Myocyte (in vitro differentiated cells): ENCODE data around the gene TXN. TPM values are rescaled to one million over a fixed set of nuclear protein-coding genes. Genes with fewer than 3 reads are reported as not detected.
"Not testable (repeated sequence)": the region's sequence is repeated elsewhere in the genome, so short reads cannot be mapped to it uniquely, and the experiment has no call there.

ENCODE experiments used
- DNase-seq: peaks from one replicate; pipeline ENCODE4 v3.0.0-alpha.2; 2012; ENCODE audit warnings: low read depth
- total RNA-seq: library from RNA; depleted of rRNA; stranded (reverse); fragments of >200 nt; gene quantifications from 2 replicates; pipeline ENCODE4 v1.2.3, GENCODE V29; 2014

TXN gene
- total RNA-seq, 1 donor from 2014 or later: 110 TPM

DNA sequence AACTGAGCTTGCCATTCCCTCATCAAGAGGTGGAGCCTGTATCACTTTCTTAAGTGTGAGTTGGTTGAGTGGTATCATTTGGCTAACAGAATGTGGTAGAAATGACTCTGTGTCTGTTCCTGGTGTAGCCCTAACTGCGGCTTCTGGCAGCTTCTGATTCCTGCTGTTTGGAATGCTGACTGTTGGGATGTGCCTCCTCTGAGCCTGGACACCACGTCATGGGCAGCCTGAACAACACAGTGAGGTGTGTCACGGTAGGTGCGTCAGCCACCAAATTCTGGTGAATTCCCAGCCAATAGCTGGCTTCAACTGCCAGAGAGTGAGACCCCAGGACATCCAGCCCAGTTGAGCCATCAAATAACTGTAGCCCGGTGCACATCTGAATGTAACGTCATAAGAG lies 42.2 kb downstream of the TXN start:
- DNase-seq: no peak

DNA sequence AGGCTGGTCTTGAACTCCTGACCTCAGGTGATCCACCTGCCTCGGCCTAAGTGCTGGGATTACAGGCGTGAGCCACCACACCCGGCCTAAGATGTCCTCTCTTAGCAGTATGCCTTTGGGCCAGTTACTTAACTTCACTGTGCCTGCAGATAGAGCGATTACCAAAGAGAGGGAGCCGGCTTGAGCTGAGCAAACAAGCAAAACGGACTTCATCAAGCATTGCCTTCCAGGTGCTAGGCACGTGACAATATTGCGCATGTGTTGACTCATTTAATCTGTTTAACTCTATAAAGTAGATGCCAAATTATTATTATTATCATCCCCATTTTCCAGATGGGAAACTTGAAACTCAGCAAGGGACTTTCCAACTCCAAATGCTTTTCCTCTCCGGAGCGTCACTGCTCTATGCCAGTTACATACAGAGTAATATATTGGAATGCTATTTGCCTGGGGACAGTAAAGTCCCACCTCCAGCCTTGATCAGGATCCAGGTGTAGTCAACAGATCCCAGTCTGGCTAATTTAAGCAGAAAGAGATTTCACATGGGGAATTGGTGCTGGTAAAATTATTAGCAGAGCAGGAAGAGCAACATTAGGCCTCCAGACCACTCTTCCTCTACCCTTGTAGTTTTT lies 42.8 kb downstream of the TXN start:
- no peak for DNase-seq

DNA sequence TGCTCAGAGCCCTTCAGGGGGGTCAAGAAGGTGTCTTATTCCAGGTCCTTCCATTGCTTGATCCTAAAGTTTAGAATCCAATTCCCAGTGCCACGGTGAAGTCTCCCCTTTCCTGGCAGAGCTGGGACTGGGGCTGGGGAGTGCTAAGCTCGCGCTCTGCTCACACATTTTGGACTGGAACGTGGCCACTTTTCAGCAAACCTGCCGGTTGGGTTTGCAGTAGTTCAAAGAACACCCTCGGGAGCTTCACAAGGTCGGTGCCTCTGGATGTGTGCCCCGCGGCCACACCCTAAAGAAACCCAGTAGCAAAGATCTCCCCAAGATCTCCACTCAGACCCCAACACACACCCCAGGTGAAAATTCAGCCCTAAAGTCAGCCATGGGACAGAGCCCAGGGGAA lies 48.3 kb downstream of the TXN start, which contains the start of gene C9orf152:
Gene C9orf152 (minus strand): TSS at position 129 of the 400 bp plus-strand sequence. CDS start 580 bp downstream, outside the sequence.
- no peak for DNase-seq

DNA sequence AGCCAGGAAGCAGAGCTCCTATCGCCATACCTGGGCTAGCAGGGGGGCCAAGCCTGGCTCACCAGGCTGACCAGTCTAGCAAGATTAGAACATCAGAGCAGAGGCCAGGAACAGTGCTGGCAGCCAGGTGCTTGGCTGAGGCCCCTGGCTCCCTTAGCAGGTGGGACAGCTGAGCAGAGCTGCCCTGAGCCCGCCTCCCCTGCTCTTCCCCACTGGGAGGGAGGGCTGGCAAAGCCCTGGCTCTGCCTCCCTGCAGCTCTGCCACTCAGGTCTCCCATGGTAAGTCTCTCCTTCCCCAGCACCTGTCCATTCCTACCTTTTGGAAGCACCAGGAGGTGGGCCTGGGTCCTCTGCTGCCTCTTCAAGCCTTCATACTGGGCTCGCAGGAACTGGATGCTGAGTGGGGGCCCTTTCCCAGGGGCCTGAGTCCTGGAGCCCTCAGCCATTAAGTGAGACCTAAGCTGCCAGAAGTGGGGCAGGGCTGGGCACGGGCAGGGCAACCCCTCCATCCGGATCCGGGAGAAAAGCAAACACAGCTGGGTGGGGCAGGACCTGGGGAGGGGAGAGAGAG lies 49.2 kb downstream of the TXN start:
- no peak for DNase-seq

DNA sequence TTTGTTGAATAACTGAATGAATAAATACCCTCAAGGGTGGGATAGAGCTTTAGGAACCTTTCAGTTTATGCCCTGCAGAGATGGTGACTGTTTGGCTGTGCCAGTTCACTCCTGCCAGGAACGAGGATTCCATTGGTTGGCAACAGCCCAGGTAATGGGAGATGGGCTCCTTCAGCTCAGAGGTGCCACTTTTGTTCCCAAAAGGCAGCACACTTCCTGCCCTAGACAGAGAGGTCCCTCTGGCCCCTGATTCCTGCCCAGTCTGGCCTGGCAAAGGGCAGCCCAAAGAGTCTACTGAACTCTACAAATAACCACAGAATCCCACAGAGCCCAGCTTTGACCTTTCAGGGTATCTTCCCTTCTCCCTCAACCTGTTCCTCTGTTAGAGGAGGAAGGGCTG lies 49.9 kb downstream of the TXN start:
- no peak for DNase-seq

DNA sequence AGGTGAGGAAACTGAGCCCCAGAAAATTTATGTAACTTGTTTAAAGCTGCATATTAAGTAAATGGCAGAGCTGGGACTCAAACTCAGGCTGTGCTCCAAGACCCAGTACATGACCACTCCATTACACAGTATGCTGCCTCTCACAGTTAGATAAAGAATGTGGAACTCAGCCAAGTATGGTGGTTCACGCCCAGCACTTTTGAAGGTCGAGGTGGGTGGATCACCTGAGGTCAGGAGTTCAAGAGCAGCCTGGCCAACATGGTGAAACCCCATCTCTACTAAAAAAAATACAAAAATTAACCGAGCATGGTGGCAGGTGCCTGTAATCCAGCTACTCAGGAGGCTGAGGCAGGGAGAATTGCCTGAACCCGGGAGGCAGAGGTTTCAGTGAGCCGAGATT lies 50.7 kb downstream of the TXN start:
- not testable (repeated sequence) for DNase-seq

DNA sequence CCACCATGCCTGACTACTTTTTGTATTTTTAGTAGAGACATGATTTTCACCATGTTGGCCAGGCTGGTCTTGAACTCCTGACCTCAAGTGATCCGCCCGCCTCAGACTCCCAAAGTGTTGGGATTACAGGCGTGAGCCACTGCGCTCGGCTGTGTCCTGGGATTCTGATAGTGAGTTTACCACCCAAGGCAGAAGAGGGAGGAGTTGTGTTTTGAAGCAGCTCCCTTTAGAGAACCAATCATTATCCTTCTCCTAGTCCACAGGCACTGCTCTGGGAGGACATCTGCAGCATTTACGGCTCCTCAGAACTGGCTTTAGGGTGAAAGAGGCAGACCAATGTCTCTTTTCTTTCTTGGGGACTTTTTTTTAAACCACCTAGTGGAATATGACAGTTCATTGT lies 54.1 kb downstream of the TXN start:
- DNase-seq: no peak

DNA sequence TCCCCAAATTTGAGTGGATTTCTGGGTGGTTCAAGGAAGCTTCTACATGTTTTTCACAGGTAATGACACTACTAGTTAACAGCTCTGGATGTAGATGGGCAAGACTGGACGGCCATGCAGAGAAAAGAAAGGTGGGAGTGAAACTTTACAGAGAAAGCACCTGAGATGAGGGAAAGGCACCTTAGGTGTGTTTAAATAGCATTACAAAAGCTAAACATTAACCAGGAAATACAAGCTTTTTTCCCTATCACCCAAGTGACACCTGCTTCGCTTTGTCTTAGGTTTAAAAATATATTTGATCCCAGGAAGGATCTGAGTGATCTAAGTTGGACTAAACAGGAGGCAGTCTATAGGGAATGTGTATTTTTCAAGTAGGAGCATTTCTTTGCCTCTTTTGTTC lies 56.7 kb downstream of the TXN start:
- DNase-seq: no peak

DNA sequence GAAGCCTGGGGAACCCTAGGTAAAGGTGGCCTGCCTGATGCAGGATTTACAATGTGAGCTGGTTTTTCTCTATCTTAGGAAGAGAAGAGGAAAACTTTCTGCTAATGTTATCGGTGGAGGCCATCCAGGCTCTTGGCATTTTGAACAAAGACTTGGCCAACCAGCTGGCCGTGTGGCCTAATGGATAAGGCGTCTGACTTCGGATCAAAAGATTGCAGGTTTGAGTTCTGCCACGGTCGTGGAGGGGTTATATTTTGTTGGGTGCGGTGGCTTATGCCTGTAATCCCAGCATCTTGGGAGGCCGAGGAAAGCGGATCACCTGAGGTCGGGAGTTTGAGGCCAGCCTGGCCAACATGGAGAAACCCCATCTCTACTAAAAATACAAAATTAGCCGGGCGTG lies 58.0 kb downstream of the TXN start:
- DNase-seq: no peak

DNA sequence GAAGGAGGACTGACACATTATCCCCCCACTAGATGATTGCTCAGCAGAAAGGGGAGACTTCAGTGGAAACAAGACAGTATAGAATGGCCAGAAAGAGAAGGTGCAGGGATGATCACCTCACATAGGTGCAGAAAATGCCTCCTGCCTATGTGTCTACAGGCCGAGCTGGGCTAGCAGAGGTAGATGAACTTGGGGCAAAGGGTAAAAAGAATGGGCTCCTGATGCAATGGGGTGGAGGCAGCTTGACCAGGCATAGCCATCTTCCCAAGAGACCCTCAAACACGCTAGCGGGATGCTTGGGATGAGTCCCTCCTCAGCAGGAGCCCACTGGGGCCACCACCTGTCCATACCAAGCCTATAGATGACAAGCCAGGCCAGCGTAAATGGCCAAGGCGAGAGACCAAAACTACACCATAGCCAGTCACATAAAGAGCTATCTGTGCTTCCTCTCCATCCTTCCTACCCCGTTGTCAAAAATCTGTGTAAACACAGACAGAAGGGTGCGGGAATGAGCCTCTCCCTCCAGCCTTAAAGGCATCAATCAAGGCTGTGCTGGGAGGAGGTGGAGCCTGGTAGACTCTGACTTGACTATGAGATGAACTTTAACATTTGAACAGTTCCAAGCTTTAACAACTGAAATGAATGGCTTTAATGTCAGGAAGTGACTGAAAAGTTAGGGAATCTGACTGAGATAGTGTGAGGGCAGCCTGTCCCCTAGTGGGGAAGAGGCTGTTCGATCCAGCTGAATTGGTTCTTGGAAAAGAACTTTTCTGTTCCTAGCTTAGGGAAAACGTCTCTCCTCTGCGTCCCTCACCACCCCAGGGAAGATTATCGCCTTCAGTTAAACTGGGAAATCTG lies 58.7 kb downstream of the TXN start:
- no peak for DNase-seq

DNA sequence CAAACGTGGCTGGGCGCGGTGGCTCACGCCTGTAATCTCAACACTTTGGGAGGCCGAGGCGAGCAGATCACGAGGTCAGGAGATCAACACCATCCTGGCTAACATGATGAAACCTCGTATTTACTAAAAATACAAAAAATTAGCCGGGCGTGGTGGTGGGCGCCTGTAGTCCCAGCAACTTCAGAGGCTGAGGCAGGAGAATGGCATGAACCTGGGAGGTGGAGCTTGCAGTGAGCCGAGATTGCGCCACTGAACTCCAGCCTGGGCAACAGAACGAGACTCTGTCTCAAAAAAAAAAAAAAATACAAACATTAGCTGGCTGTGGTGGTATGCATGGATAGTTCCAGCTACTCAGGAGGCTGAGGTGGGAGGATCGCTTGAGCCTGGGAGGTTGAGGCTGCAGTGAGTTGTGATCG lies 60.2 kb downstream of the TXN start:
- DNase-seq: not testable (repeated sequence)

Other genes starting within 250 kb of the TXN start
- gene C9orf152, start 48.3 kb downstream of the TXN start, total RNA-seq: not detected in 2 replicates
- not detected in 2 replicates for gene TXNDC8, start 81.4 kb upstream of the TXN start, total RNA-seq